ENCODE data around the gene DCTN2. TPM values are rescaled to one million over a fixed set of nuclear protein-coding genes. Genes with fewer than 3 reads are reported as not detected.

DCTN2 gene
- polyA plus RNA-seq, 1 donor (not counting 4 experiments of a cell fraction or from before 2014, with no cell fraction given) = 132 TPM

- Histone ChIP-seq H3K4me3 (ENCODE audit: control insufficient read depth in 2 of 3, extremely low read depth in 1 of 3, insufficient read depth in 2 of 3, low read depth in 1 of 3, low read length in 3 of 3) (no peak overlapping the region), H3K36me3 (ENCODE audit: control insufficient read depth in 2 of 2, extremely low read depth in 1 of 2, insufficient read depth in 2 of 2, low read length in 2 of 2) (no peaks in the 10 kb centered on the region), H3K4me1 (ENCODE audit: control insufficient read depth, extremely low read depth, insufficient read depth, low read length) (no peaks in the 10 kb centered on the region), H3K9me1 (ENCODE audit: control insufficient read depth, extremely low read depth, insufficient read depth, low read length) (no peaks in the 10 kb centered on the region), H3K79me2 (ENCODE audit: control insufficient read depth, insufficient read depth, low read length) (no peaks in the 10 kb centered on the region), H3K27me3 (ENCODE audit: control insufficient read depth, extremely low read depth, insufficient read depth, low read length) (peaks cover 14% of the 10 kb centered on the region), H4K20me1 (ENCODE audit: control insufficient read depth, extremely low read depth, insufficient read depth, low read length) (no peaks in the 10 kb centered on the region), H3K9ac (ENCODE audit: control insufficient read depth, extremely low read depth, insufficient read depth, low read length) (no peak overlapping the region), H2AFZ (ENCODE audit: control insufficient read depth, low read length) (no peak overlapping the region), H3K27ac (ENCODE audit: control insufficient read depth, insufficient read depth, low read length) (no peak overlapping the region), H3K4me2 (ENCODE audit: control insufficient read depth, extremely low read depth, insufficient read depth, low read depth, low read length) (no peak overlapping the region), H3K9me3 (ENCODE audit: control insufficient read depth, low read depth, low read length) (no peaks in the 10 kb centered on the region)
- dilution Hi-C loops (cut with MboI; ENCODE audit: extremely low pct_ligation_motif_present, low sequenced_read_pairs) = loop anchor here (25.0 kb wide), 1 partner anchor 153 kb away; the partner anchor contains the start of genes AGAP2 and TSPAN31
- DNase-seq (ENCODE audit: low read depth, low spot score) (no peak), FAIRE-seq (no peak)
- TF ChIP-seq EZH2 (IDR thresholded peaks at IDR 0.05; ENCODE audit: low read length) (no peak), CTCF (optimal IDR thresholded peaks at IDR 0.05 in 1 of 3, IDR thresholded peaks at IDR 0.05 in 1 of 3, conservative IDR thresholded peaks at IDR 0.05 in 1 of 3; ENCODE audit: extremely low read depth in 1 of 3, insufficient read depth in 2 of 3, low read length in 3 of 3) (no peak)
Measured at GRCh38 chr12:57584050-57584449, 37.1 kb upstream of the DCTN2 start.

- DNase-seq (ENCODE audit: low read depth, low spot score) (peak; percentile 30), FAIRE-seq (peak; percentile 80)
- Histone ChIP-seq H3K4me1 (ENCODE audit: control insufficient read depth, extremely low read depth, insufficient read depth, low read length) (no peaks in the 10 kb centered on the region), H3K27me3 (ENCODE audit: control insufficient read depth, extremely low read depth, insufficient read depth, low read length) (peaks cover 14% of the 10 kb centered on the region), H4K20me1 (ENCODE audit: control insufficient read depth, extremely low read depth, insufficient read depth, low read length) (no peaks in the 10 kb centered on the region), H3K36me3 (ENCODE audit: control insufficient read depth in 2 of 2, extremely low read depth in 1 of 2, insufficient read depth in 2 of 2, low read length in 2 of 2) (no peaks in the 10 kb centered on the region), H3K9me3 (ENCODE audit: control insufficient read depth, low read depth, low read length) (no peaks in the 10 kb centered on the region), H3K4me3 (ENCODE audit: control insufficient read depth in 2 of 3, extremely low read depth in 1 of 3, insufficient read depth in 2 of 3, low read depth in 1 of 3, low read length in 3 of 3) (no peak overlapping the region), H3K79me2 (ENCODE audit: control insufficient read depth, insufficient read depth, low read length) (no peaks in the 10 kb centered on the region), H3K27ac (ENCODE audit: control insufficient read depth, insufficient read depth, low read length) (no peak overlapping the region), H3K9me1 (ENCODE audit: control insufficient read depth, extremely low read depth, insufficient read depth, low read length) (no peaks in the 10 kb centered on the region), H3K9ac (ENCODE audit: control insufficient read depth, extremely low read depth, insufficient read depth, low read length) (no peak overlapping the region), H3K4me2 (ENCODE audit: control insufficient read depth, extremely low read depth, insufficient read depth, low read depth, low read length) (no peak overlapping the region), H2AFZ (ENCODE audit: control insufficient read depth, low read length) (no peak overlapping the region)
- TF ChIP-seq EZH2 (IDR thresholded peaks at IDR 0.05; ENCODE audit: low read length) (no peak), CTCF (optimal IDR thresholded peaks at IDR 0.05 in 1 of 3, IDR thresholded peaks at IDR 0.05 in 1 of 3, conservative IDR thresholded peaks at IDR 0.05 in 1 of 3; ENCODE audit: extremely low read depth in 1 of 3, insufficient read depth in 2 of 3, low read length in 3 of 3) (peak; percentile 81 to 96 (median 91))
- dilution Hi-C loops (cut with MboI; ENCODE audit: extremely low pct_ligation_motif_present, low sequenced_read_pairs) = loop anchor here (25.0 kb wide), 1 partner anchor 154 kb away; the partner anchor contains the start of genes AGAP2 and TSPAN31
Measured at GRCh38 chr12:57583008-57583831, 36.2 kb upstream of the DCTN2 start.
